ENCODE results near the gene MPV17. TPM values are rescaled to one million over a fixed set of nuclear protein-coding genes. Genes with fewer than 3 reads are reported as not detected.
A peak's percentile ranks its signal among the peaks of the same experiment; 100 is the strongest.
"Not testable (repeated sequence)": the region's sequence is repeated elsewhere in the genome, so short reads cannot be mapped to it uniquely, and the experiment has no call there.

The MPV17 gene
- total and polyA plus RNA-seq, 2 donors, result 51.1 to 94.1 TPM

- no peaks in the 10 kb centered on the region for H3K27me3 ChIP-seq (ENCODE audit: control insufficient read depth in 2 of 2, insufficient read depth in 1 of 2, low read length in 1 of 2)
- no peaks in the 10 kb centered on the region for H3K4me1 ChIP-seq (ENCODE audit: control insufficient read depth in 2 of 2, insufficient read depth in 2 of 2, low read length in 2 of 2)
- H3K27ac ChIP-seq (ENCODE audit: low read depth in 1 of 2, low read length in 1 of 2), result no peak overlapping the region
- H3K36me3 ChIP-seq (ENCODE audit: control insufficient read depth in 2 of 2, insufficient read depth in 2 of 2, low read length in 1 of 2), result peaks cover 68 to 72% of the 10 kb centered on the region in 2 donors
- DNase-seq (ENCODE audit: low read depth in 6 of 9, low spot score in 9 of 9), result no peak
- H3K9me3 ChIP-seq (ENCODE audit: control insufficient read depth in 2 of 2, insufficient read depth in 1 of 2, low read length in 1 of 2), result no peaks in the 10 kb centered on the region
- no peak overlapping the region for H3K4me3 ChIP-seq (ENCODE audit: low read length in 2 of 2)
- 97% methylated on average over 7 of the region's 7 CpGs for WGBS
Observed at GRCh38 chr2:27336173-27336572, 13.3 kb upstream of the MPV17 start.

GRCh38 chr2:27335311-27335710 lies 12.4 kb upstream of the MPV17 start:
- Histone ChIP-seq H3K27me3 (ENCODE audit: control insufficient read depth in 2 of 2, insufficient read depth in 1 of 2, low read length in 1 of 2) (no peaks in the 10 kb centered on the region), H3K9me3 (ENCODE audit: control insufficient read depth in 2 of 2, insufficient read depth in 1 of 2, low read length in 1 of 2) (no peaks in the 10 kb centered on the region)
- WGBS, result 96% methylated on average over 3 of the region's 3 CpGs

GRCh38 chr2:27324720-27325119 lies 1.8 kb upstream of the MPV17 start:
- H3K36me3 ChIP-seq (ENCODE audit: control insufficient read depth in 2 of 2, insufficient read depth in 2 of 2, low read length in 1 of 2), result peaks cover 33 to 36% of the 10 kb centered on the region in 2 donors
- no peaks in the 10 kb centered on the region for H3K27me3 ChIP-seq (ENCODE audit: control insufficient read depth in 2 of 2, insufficient read depth in 1 of 2, low read length in 1 of 2)
- H3K27ac ChIP-seq (ENCODE audit: low read depth in 1 of 2, low read length in 1 of 2), result no peak overlapping the region
- no peak for DNase-seq (ENCODE audit: low read depth in 6 of 9, low spot score in 9 of 9)
- H3K4me3 ChIP-seq (ENCODE audit: low read length in 2 of 2), result no peak overlapping the region
- no peaks in the 10 kb centered on the region for H3K9me3 ChIP-seq (ENCODE audit: control insufficient read depth in 2 of 2, insufficient read depth in 1 of 2, low read length in 1 of 2)
- 96% methylated on average over 5 of the region's 5 CpGs for WGBS
- H3K4me1 ChIP-seq (ENCODE audit: control insufficient read depth in 2 of 2, insufficient read depth in 2 of 2, low read length in 2 of 2), result peaks cover 14% of the 10 kb centered on the region in 2 donors

More at GRCh38 chr2:27335311-27335710, 12.4 kb upstream of the MPV17 start:
- Histone ChIP-seq H3K4me3 (ENCODE audit: low read length in 2 of 2) (no peak overlapping the region), H3K36me3 (ENCODE audit: control insufficient read depth in 2 of 2, insufficient read depth in 2 of 2, low read length in 1 of 2) (peaks cover 62 to 72% of the 10 kb centered on the region in 2 donors), H3K27ac (ENCODE audit: low read depth in 1 of 2, low read length in 1 of 2) (no peak overlapping the region), H3K4me1 (ENCODE audit: control insufficient read depth in 2 of 2, insufficient read depth in 2 of 2, low read length in 2 of 2) (no peaks in the 10 kb centered on the region)
- no peak for DNase-seq (ENCODE audit: low read depth in 6 of 9, low spot score in 9 of 9)

DNA sequence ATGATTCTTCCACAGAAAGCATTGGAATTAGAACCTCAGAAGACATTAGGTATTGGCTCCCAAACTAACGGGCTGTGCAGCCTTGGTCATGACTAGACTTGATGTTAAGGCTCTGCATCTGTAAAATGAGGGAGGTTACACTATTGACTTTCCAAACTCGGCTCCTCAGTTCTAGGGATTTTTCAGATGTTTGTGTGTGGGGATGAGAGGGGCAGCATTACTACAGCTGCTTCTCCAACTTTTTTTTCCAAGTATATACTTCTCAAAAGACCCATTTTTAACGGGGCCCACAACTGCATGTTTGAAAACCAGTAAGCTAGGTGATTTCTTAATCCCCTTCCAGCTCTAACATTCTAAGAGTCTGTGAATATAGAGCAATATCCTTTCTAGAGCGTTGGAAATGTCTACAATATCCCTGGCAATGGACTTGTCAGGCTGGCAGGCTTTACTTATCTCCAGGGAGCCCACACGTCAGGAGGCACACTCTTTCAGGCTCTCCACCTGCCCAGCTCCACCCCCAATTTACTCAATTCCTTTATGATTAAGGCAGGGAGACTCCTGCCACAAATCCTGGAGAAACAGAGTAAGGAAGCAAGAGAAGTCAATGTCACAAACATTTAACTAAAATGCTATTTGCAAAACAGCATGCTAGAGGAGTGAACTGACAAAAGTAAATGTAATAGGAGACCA lies 844 bp upstream of the MPV17 start:
- Histone ChIP-seq H3K36me3 (ENCODE audit: control insufficient read depth in 2 of 2, insufficient read depth in 2 of 2, low read length in 1 of 2) (peaks cover 23 to 27% of the 10 kb centered on the region in 2 donors), H3K9me3 (ENCODE audit: control insufficient read depth in 2 of 2, insufficient read depth in 1 of 2, low read length in 1 of 2) (no peaks in the 10 kb centered on the region), H3K27ac (ENCODE audit: low read depth in 1 of 2, low read length in 1 of 2) (peak overlapping the region; percentile 58 to 92), H3K27me3 (ENCODE audit: control insufficient read depth in 2 of 2, insufficient read depth in 1 of 2, low read length in 1 of 2) (no peaks in the 10 kb centered on the region), H3K4me1 (ENCODE audit: control insufficient read depth in 2 of 2, insufficient read depth in 2 of 2, low read length in 2 of 2) (peaks cover 14% of the 10 kb centered on the region in 2 donors), H3K4me3 (ENCODE audit: low read length in 2 of 2) (peak overlapping the region; percentile 66 to 88)
- WGBS, result 40% methylated on average over 5 of the region's 5 CpGs
- no peak for DNase-seq (ENCODE audit: low read depth in 6 of 9, low spot score in 9 of 9)

GRCh38 chr2:27322301-27322765 lies 564 bp downstream of the MPV17 start:
- Histone ChIP-seq H3K36me3 (ENCODE audit: control insufficient read depth in 2 of 2, insufficient read depth in 2 of 2, low read length in 1 of 2) (peaks cover 12 to 16% of the 10 kb centered on the region in 2 donors), H3K4me1 (ENCODE audit: control insufficient read depth in 2 of 2, insufficient read depth in 2 of 2, low read length in 2 of 2) (peaks cover 14% of the 10 kb centered on the region in 2 donors), H3K4me3 (ENCODE audit: low read length in 2 of 2) (peak overlapping the region; percentile 66 to 88), H3K9me3 (ENCODE audit: control insufficient read depth in 2 of 2, insufficient read depth in 1 of 2, low read length in 1 of 2) (no peaks in the 10 kb centered on the region), H3K27ac (ENCODE audit: low read depth in 1 of 2, low read length in 1 of 2) (peak overlapping the region; percentile 32 to 38), H3K27me3 (ENCODE audit: control insufficient read depth in 2 of 2, insufficient read depth in 1 of 2, low read length in 1 of 2) (no peaks in the 10 kb centered on the region)
- 1% methylated on average over 10 of the region's 10 CpGs for WGBS
- DNase-seq (ENCODE audit: low read depth in 6 of 9, low spot score in 9 of 9), result peak in 1 of 9 donors; percentile 13

- peaks cover 5 to 8% of the 10 kb centered on the region in 2 donors for H3K36me3 ChIP-seq (ENCODE audit: control insufficient read depth in 2 of 2, insufficient read depth in 2 of 2, low read length in 1 of 2)
- no peak overlapping the region for H3K27ac ChIP-seq (ENCODE audit: low read depth in 1 of 2, low read length in 1 of 2)
- peaks cover 14% of the 10 kb centered on the region in 2 donors for H3K4me1 ChIP-seq (ENCODE audit: control insufficient read depth in 2 of 2, insufficient read depth in 2 of 2, low read length in 2 of 2)
- no peaks in the 10 kb centered on the region for H3K27me3 ChIP-seq (ENCODE audit: control insufficient read depth in 2 of 2, insufficient read depth in 1 of 2, low read length in 1 of 2)
- 85% methylated on average over 8 of the region's 8 CpGs for WGBS
- no peaks in the 10 kb centered on the region for H3K9me3 ChIP-seq (ENCODE audit: control insufficient read depth in 2 of 2, insufficient read depth in 1 of 2, low read length in 1 of 2)
- H3K4me3 ChIP-seq (ENCODE audit: low read length in 2 of 2), result no peak overlapping the region
- DNase-seq (ENCODE audit: low read depth in 6 of 9, low spot score in 9 of 9), result no peak
Observed at GRCh38 chr2:27320958-27321543, 1.8 kb downstream of the MPV17 start.

- not testable (repeated sequence) for H3K4me3 ChIP-seq (ENCODE audit: low read length in 2 of 2); H3K27me3 ChIP-seq (ENCODE audit: control insufficient read depth in 2 of 2, insufficient read depth in 1 of 2, low read length in 1 of 2); H3K9me3 ChIP-seq (ENCODE audit: control insufficient read depth in 2 of 2, insufficient read depth in 1 of 2, low read length in 1 of 2); H3K36me3 ChIP-seq (ENCODE audit: control insufficient read depth in 2 of 2, insufficient read depth in 2 of 2, low read length in 1 of 2); H3K27ac ChIP-seq (ENCODE audit: low read depth in 1 of 2, low read length in 1 of 2); DNase-seq (ENCODE audit: low read depth in 6 of 9, low spot score in 9 of 9)
- 99% methylated on average over 15 of the region's 15 CpGs for WGBS
- peaks cover 14% of the 10 kb centered on the region in 2 donors for H3K4me1 ChIP-seq (ENCODE audit: control insufficient read depth in 2 of 2, insufficient read depth in 2 of 2, low read length in 2 of 2)
Observed at GRCh38 chr2:27319839-27320238, 3.1 kb downstream of the MPV17 start.

DNA sequence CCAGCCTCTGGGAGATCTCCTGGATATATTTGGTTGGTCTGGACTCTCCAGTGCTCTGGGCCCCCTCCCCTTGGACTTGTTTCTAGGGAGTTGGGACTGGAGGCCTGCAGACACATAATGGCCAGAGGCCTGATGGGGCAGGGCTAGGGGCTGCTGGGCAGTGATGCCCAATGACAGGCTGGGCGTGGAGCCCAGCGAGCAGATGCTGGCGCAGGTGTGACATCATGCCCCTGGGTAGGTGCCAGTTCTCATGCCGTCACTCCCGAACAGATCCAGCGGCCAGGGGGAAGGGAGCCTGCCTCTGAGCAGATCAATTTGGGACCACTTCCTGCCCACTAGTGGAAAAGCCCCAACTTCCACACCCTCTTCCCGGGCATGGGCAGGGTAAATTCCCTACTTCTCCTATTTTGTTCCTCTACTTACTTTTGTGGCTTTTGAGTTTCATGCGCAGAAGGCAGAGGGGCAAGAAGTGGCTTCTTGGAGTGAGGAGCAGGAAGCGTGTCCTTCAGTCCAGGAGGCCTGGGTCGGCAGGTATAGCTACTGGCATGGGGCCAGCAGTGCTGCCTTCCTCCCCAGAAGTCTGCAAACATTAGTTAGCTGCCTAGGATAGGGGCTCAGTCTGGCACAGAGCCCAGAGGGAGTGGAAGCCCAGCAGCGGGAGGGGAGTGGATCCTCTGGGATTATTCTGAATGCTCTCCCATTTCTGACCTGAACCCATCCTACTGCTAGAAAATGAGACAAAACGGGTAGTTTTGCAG lies 6.1 kb downstream of the MPV17 start:
- Histone ChIP-seq H3K9me3 (ENCODE audit: control insufficient read depth in 2 of 2, insufficient read depth in 1 of 2, low read length in 1 of 2) (no peaks in the 10 kb centered on the region), H3K27ac (ENCODE audit: low read depth in 1 of 2, low read length in 1 of 2) (no peak overlapping the region), H3K36me3 (ENCODE audit: control insufficient read depth in 2 of 2, insufficient read depth in 2 of 2, low read length in 1 of 2) (peaks cover 5 to 8% of the 10 kb centered on the region in 2 donors), H3K4me1 (ENCODE audit: control insufficient read depth in 2 of 2, insufficient read depth in 2 of 2, low read length in 2 of 2) (no peaks in the 10 kb centered on the region), H3K27me3 (ENCODE audit: control insufficient read depth in 2 of 2, insufficient read depth in 1 of 2, low read length in 1 of 2) (no peaks in the 10 kb centered on the region), H3K4me3 (ENCODE audit: low read length in 2 of 2) (no peak overlapping the region)
- DNase-seq (ENCODE audit: low read depth in 6 of 9, low spot score in 9 of 9), result no peak
- 94% methylated on average over 12 of the region's 12 CpGs for WGBS

- Histone ChIP-seq H3K27me3 (ENCODE audit: control insufficient read depth in 2 of 2, insufficient read depth in 1 of 2, low read length in 1 of 2) (no peaks in the 10 kb centered on the region), H3K27ac (ENCODE audit: low read depth in 1 of 2, low read length in 1 of 2) (no peak overlapping the region), H3K36me3 (ENCODE audit: control insufficient read depth in 2 of 2, insufficient read depth in 2 of 2, low read length in 1 of 2) (peaks cover 5 to 10% of the 10 kb centered on the region in 2 donors), H3K9me3 (ENCODE audit: control insufficient read depth in 2 of 2, insufficient read depth in 1 of 2, low read length in 1 of 2) (no peaks in the 10 kb centered on the region), H3K4me1 (ENCODE audit: control insufficient read depth in 2 of 2, insufficient read depth in 2 of 2, low read length in 2 of 2) (no peaks in the 10 kb centered on the region), H3K4me3 (ENCODE audit: low read length in 2 of 2) (no peak overlapping the region)
- WGBS, result 94% methylated on average over 8 of the region's 8 CpGs
- no peak for DNase-seq (ENCODE audit: low read depth in 6 of 9, low spot score in 9 of 9)
Observed at GRCh38 chr2:27315122-27315521, 7.8 kb downstream of the MPV17 start.
